Nephron (organoid): ENCODE measurements around the gene GDF2.

ENCODE experiments used
- H3K27ac Mint-ChIP-seq, 3 experiments: 2 replicates each; pipeline ENCODE4 v1.8.0; 2020; ENCODE audit warnings: mixed read lengths in 3 of 3, mild to moderate bottlenecking in 2 of 3, moderate library complexity in 1 of 3
- H3K27me3 Mint-ChIP-seq: 2 replicates; pipeline ENCODE4 v1.8.0; 2021; ENCODE audit warnings: low read depth, mild to moderate bottlenecking, moderate library complexity, mixed read lengths
- H3K36me3 Mint-ChIP-seq: 2 replicates; pipeline ENCODE4 v1.8.0; 2020; ENCODE audit warnings: low read depth, mixed read lengths
- H3K4me1 Mint-ChIP-seq: 2 replicates; pipeline ENCODE4 v1.8.0; 2020; ENCODE audit warnings: mixed read lengths
- H3K4me3 Mint-ChIP-seq, 3 experiments: 2 replicates each; pipeline ENCODE4 v1.8.0; 2020; ENCODE audit warnings: mild to moderate bottlenecking in 3 of 3, mixed read lengths in 3 of 3, moderate library complexity in 2 of 3
- H3K9me3 Mint-ChIP-seq: 2 replicates; pipeline ENCODE4 v1.8.0; 2020; ENCODE audit warnings: mixed read lengths
- TF ChIP-seq, protein P1 (sequence below), 3 experiments: fragments of 200-600 bp; sonication (generic); IDR thresholded peaks; one replicate each; pipeline ENCODE4 v1.5.0; 2021; ENCODE audit warnings: antibody characterized with exemption in 3 of 3; ENCODE audit not compliant: unreplicated experiment in 3 of 3

GDF2 gene

DNA sequence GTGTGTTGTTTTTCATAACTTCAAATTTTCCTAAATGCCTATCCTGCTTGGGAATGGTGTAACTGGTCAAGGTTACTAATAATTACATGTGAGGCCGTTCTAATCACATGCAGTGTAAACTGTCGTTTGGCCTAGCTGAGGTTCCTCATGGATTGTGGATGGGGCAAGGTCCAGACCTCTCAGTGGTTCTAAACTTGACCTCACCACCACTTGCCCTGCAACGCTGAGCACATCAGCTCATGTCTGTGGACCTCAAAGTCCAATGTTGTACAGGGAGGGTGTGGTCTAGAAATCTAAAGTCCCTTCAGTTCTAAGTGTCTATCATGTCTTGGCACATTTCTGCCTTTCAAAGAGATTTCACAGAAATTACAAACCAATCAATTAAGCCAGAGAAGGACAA is 41.5 kb downstream of the GDF2 start:
- H3K4me1 Mint-ChIP-seq = peaks cover 6% of the 10 kb centered on the region
- H3K36me3 Mint-ChIP-seq = no peaks in the 10 kb centered on the region
- H3K27me3 Mint-ChIP-seq = peaks cover 9% of the 10 kb centered on the region
- TF ChIP-seq, protein P1, sequence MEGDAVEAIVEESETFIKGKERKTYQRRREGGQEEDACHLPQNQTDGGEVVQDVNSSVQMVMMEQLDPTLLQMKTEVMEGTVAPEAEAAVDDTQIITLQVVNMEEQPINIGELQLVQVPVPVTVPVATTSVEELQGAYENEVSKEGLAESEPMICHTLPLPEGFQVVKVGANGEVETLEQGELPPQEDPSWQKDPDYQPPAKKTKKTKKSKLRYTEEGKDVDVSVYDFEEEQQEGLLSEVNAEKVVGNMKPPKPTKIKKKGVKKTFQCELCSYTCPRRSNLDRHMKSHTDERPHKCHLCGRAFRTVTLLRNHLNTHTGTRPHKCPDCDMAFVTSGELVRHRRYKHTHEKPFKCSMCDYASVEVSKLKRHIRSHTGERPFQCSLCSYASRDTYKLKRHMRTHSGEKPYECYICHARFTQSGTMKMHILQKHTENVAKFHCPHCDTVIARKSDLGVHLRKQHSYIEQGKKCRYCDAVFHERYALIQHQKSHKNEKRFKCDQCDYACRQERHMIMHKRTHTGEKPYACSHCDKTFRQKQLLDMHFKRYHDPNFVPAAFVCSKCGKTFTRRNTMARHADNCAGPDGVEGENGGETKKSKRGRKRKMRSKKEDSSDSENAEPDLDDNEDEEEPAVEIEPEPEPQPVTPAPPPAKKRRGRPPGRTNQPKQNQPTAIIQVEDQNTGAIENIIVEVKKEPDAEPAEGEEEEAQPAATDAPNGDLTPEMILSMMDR (IDR thresholded peaks at IDR 0.05; ENCODE audit: unreplicated experiment in 3 of 3) = no peak
- no peak overlapping the region for H3K4me3 Mint-ChIP-seq
- no peak overlapping the region for H3K27ac Mint-ChIP-seq
- no peaks in the 10 kb centered on the region for H3K9me3 Mint-ChIP-seq

DNA sequence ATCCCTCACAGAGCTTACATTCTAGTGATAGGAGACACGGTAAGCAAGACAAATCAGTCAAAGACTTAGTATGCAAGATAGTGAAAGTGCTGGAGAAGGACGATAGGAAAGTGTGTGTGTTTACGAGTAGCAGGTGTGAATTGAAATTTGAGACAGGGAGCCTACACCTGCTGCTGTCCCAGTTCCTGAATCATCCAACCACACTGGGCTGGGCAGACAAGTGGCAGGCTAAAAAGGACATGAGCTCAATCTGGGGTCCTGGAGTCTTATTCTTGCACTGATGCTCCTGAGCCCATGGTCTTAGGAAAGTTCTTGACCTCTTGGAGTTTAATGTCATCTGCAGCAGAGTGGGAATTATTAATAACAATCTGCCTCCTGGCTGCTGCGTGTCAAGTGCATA is 42.1 kb downstream of the GDF2 start:
- Mint-ChIP-seq H3K36me3 (no peaks in the 10 kb centered on the region), H3K4me3 (no peak overlapping the region), H3K4me1 (peaks cover 6% of the 10 kb centered on the region), H3K27ac (no peak overlapping the region), H3K27me3 (peaks cover 5% of the 10 kb centered on the region), H3K9me3 (no peaks in the 10 kb centered on the region)
- TF ChIP-seq, protein P1 (IDR thresholded peaks at IDR 0.05; ENCODE audit: unreplicated experiment in 3 of 3) = no peak

DNA sequence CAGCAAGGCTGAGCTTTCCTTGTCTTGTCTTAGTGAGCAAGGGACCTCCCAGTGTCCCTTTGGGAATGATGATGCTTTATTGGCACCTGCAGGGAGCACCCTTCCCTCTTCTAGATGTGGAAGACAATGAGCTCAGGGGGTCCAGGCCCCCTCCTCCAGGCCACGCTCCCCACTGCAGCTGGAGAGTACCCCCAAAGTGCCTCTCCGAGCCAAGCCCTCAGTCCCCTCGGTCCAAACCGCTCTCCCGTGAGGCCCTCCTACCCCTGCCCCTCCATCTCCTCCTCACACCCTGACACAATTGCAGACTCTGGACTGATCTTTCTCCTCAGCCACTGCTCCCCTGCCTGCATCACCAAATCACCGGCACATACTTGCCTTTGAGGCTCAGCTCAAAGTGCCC is 42.7 kb downstream of the GDF2 start:
- H3K27me3 Mint-ChIP-seq = peaks cover 5% of the 10 kb centered on the region
- TF ChIP-seq, protein P1 (IDR thresholded peaks at IDR 0.05; ENCODE audit: unreplicated experiment in 3 of 3) = no peak
- H3K36me3 Mint-ChIP-seq = no peaks in the 10 kb centered on the region
- no peaks in the 10 kb centered on the region for H3K9me3 Mint-ChIP-seq
- H3K4me1 Mint-ChIP-seq = peaks cover 6% of the 10 kb centered on the region
- H3K4me3 Mint-ChIP-seq = no peak overlapping the region
- H3K27ac Mint-ChIP-seq = no peak overlapping the region

DNA sequence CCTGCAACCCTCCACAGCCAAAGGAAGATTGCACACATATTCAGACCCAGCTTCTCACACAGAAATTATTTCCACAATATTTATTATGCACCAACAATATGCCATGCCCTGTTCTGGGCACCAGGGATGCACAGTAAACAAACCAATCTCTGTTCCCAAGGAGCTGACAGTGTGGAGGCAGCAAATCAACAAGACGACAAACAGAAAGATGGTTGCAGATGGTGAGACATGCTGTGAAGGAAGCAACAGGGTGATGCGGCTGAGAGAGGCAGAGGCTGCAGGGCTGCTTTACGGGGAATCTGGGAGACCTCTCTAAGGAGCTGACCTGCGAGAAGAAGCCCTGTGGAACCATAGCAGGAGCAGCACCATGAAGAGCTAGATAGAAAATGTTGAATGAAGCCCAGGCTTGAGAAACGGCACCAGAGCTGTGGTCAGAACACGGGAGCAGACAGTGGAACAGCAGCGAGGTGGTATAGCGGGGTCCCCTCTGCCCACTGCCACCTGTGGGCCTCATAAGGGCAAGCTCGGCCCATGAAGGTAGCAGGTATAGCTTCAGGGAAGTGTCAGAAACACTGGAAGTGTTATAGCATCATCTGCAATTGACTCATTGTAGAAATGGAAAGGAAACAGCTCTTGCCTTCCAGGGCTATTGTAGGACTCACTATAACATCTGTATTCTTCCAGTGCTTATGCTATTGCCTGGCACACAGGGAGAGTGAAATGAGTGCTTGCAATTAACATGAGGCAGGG is 43.4 kb downstream of the GDF2 start:
- H3K4me1 Mint-ChIP-seq = peaks cover 6% of the 10 kb centered on the region
- no peak overlapping the region for H3K27ac Mint-ChIP-seq
- H3K27me3 Mint-ChIP-seq = peaks cover 9% of the 10 kb centered on the region
- TF ChIP-seq, protein P1 (IDR thresholded peaks at IDR 0.05; ENCODE audit: unreplicated experiment in 3 of 3) = no peak
- no peaks in the 10 kb centered on the region for H3K9me3 Mint-ChIP-seq
- H3K36me3 Mint-ChIP-seq = no peaks in the 10 kb centered on the region
- no peak overlapping the region for H3K4me3 Mint-ChIP-seq

DNA sequence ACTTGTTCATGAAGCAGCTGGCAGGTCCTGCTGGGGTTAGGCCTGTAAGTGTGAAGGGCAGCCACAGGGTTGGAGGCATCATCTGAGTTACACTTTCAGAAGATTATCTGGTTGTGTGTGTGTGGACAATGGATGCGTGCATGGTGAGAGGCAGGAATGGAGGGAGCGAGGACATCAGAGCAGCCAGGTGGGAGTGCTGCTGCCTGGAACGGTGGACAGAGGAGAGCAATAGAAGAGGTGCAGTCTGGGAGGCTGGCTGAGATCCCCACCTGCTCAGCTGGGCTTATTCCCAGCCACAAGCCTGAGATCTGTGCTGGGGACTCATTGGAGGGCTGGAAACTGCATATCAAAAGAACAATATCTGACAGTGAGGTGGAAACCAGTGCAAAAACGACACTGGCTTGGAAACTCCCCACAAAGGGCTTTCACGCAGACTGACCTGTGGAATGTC is 44.0 kb downstream of the GDF2 start:
- Mint-ChIP-seq H3K4me3 (no peak overlapping the region), H3K9me3 (no peaks in the 10 kb centered on the region), H3K4me1 (peaks cover 6% of the 10 kb centered on the region)

More for the DNA sequence above, 44.0 kb downstream of the GDF2 start:
- Mint-ChIP-seq H3K27ac (no peak overlapping the region), H3K36me3 (no peaks in the 10 kb centered on the region), H3K27me3 (peaks cover 10% of the 10 kb centered on the region)
- TF ChIP-seq, protein P1 (IDR thresholded peaks at IDR 0.05; ENCODE audit: unreplicated experiment in 3 of 3) = no peak
